ENCODE measurements around the gene GLA.

The GLA gene

GRCh38 chrX:101359966-101360365, 47.8 kb downstream of the GLA start:
- in situ Hi-C loops (cut with HindIII; ENCODE audit: low sequenced_read_pairs): no loop called here

- in situ Hi-C loops (cut with HindIII; ENCODE audit: low sequenced_read_pairs): no loop called here
Measured at GRCh38 chrX:101357166-101357795, 50.4 kb downstream of the GLA start.

- in situ Hi-C loops (cut with HindIII; ENCODE audit: low sequenced_read_pairs): loop anchor here (5.0 kb wide), 1 partner anchor 33 kb away; no protein-coding TSS in a partner anchor
Measured at GRCh38 chrX:101349193-101349562, 58.5 kb downstream of the GLA start.

GRCh38 chrX:101348452-101349192, 59.1 kb downstream of the GLA start, which contains the start of gene TIMM8A:
TSS of gene TIMM8A (minus strand) at chrX:101348742. CDS start at chrX:101348664, 78 bp downstream.
- in situ Hi-C loops (cut with HindIII; ENCODE audit: low sequenced_read_pairs): loop anchor here (5.0 kb wide), 1 partner anchor 34 kb away; no protein-coding TSS in a partner anchor

DNA sequence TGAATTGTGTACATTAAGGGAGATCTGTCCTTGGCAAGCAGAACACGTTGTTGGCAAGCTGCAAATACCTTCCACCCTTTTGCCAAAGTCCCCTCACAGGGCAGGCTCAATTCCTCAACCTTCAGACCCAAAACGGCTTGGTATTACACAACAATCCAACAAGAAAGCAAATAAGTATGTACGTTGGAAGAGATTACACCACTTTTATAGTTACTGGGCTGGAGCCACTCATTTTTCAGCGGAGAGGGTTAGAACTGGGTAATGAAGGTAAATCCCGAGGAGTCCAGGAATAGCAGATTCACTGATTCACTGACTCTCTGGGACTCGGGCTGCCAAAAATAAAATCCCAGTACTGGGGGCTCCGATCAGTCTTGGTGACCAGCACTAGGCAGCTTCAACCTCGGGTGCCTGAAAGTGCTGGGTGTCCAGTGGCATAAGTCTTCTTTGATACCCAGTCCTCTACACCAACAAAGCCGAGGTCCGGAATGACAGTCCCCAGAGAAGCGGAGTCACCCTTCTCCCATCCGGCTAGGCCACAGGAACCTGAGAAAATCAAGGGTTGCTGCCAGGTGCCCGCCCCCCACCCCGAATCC, 59.8 kb downstream of the GLA start:
- in situ Hi-C loops (cut with HindIII; ENCODE audit: low sequenced_read_pairs): loop anchor here (5.0 kb wide), 1 partner anchor 34 kb away; no protein-coding TSS in a partner anchor
